KOPT-K1 (cell line): ENCODE data around the gene PLXND1.

Experiments used
- H3K27ac ChIP-seq: fragments of 200-600 bp; sonication (generic); 2 replicates; pipeline ENCODE4 v1.5.1; 2016; ENCODE audit warnings: antibody characterized with exemption, mild to moderate bottlenecking, low read depth, low read length; ENCODE audit not compliant: poor library complexity, severe bottlenecking
- H3K36me3 ChIP-seq: fragments of 200-600 bp; sonication (generic); 2 replicates; pipeline ENCODE4 v1.5.1; 2017; ENCODE audit warnings: antibody characterized with exemption, mild to moderate bottlenecking, low read length, moderate library complexity; ENCODE audit not compliant: insufficient read depth
- H3K9me3 ChIP-seq: fragments of 200-600 bp; sonication (generic); 2 replicates; pipeline ENCODE4 v1.5.1; 2017; ENCODE audit warnings: antibody characterized with exemption, low read length, mild to moderate bottlenecking; ENCODE audit not compliant: insufficient read depth, poor library complexity, severe bottlenecking

PLXND1 gene

GRCh38 chr3:129621626-129622225 lies 15.2 kb upstream of the PLXND1 start:
- no peaks in the 10 kb centered on the region for H3K36me3 ChIP-seq
- H3K9me3 ChIP-seq, result no peaks in the 10 kb centered on the region
- H3K27ac ChIP-seq, result no peak overlapping the region

GRCh38 chr3:129620828-129621559 lies 14.5 kb upstream of the PLXND1 start:
- Histone ChIP-seq H3K36me3 (no peaks in the 10 kb centered on the region), H3K27ac (no peak overlapping the region), H3K9me3 (no peaks in the 10 kb centered on the region)

DNA sequence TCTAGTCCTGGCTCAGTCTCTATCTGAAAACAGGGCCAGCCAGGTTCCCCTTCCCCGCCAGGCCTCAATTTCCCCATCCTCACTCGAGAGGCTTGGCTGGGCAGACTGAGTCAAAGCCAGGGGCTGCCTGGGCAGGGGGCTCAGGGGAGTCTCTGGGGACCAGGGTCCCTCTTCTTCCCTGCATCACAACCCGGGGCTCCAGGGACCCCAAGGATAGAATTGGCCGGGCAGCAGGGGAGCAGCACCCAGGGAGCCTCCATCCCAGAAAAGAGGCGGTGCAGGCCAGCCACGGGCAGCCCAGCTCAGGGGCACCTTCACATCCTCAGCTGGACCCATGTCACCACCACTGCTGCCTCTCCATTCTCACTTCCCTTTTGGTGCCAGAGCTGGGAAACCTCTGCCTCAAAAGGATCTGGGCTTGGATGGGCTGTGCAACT lies 13.3 kb upstream of the PLXND1 start:
- H3K9me3 ChIP-seq, result no peaks in the 10 kb centered on the region
- no peaks in the 10 kb centered on the region for H3K36me3 ChIP-seq
- H3K27ac ChIP-seq, result no peak overlapping the region

- Histone ChIP-seq H3K9me3 (no peaks in the 10 kb centered on the region), H3K36me3 (no peaks in the 10 kb centered on the region), H3K27ac (no peak overlapping the region)
Measured at GRCh38 chr3:129618901-129619671, 12.6 kb upstream of the PLXND1 start.

DNA sequence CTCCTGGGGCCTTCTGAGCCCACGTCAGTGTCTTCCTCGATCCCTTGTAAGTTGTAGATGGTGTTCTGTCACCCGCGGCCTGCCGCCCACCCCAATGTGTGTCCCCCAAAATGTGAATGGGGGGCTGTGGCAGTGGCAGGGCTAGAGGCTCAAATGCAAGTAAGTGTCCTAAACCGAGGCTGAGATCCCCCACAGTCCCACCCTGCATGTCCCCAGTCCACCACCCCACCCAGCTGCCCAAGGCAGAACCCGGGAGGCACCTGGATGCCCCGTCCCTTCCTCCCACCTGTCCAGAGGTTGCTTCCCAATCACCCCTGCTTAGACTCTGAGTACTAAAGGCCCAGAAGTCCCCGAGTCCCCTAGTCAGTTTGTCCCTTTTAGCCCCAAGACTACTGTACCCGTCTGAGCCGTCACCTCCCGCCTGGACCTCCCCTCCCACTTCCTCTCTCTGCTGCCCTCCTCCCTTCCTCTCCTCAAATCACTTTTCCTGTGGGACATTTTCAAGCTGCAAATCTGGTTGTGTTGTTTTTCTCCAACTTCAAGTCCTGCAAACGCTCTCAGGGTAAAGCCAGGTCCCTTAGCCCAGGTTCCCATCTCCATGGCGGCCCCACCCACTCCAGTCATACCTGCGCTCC lies 11.8 kb upstream of the PLXND1 start:
- H3K9me3 ChIP-seq, result no peaks in the 10 kb centered on the region

DNA sequence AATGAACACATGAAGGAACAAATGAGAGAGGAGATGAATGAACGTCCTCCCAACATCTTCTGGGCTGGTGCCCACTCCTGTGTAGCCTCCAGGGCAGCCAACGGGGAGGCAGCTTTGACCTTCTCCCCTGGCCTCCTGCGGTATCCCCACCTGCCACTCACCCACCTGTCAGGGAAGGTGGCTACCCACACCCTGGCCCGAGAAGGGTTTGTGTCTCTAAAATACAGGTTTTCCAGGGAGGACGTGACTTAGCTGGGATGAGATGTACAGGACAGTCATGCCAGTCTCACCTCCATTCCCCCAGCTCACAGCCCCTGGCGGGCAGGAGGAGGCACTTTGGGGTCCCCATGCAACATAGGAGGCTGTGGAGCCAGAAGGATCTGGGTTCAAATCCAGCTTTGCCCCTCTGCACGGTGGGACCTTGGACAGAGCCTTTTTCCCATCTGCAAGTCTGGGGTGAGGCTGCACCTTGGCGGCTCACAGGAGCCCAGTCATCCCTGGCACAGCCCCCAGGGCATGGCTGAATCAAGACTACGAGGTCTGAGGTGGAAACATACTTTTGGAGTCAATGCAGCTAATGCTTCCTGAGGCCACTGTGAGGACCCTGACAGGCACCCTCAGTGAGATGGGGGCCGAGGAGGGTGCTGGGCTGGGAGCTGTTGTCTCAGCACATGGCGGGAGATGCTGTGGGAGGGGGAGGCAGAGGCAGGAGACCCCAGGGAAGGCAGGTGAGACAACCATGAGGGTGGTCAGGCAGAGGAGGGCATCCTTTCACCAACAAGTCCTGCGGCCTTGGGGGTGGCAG lies 11.1 kb upstream of the PLXND1 start:
- no peaks in the 10 kb centered on the region for H3K9me3 ChIP-seq
- no peaks in the 10 kb centered on the region for H3K36me3 ChIP-seq
- H3K27ac ChIP-seq, result no peak overlapping the region

More for the DNA sequence above, 11.8 kb upstream of the PLXND1 start:
- Histone ChIP-seq H3K27ac (no peak overlapping the region), H3K36me3 (no peaks in the 10 kb centered on the region)

DNA sequence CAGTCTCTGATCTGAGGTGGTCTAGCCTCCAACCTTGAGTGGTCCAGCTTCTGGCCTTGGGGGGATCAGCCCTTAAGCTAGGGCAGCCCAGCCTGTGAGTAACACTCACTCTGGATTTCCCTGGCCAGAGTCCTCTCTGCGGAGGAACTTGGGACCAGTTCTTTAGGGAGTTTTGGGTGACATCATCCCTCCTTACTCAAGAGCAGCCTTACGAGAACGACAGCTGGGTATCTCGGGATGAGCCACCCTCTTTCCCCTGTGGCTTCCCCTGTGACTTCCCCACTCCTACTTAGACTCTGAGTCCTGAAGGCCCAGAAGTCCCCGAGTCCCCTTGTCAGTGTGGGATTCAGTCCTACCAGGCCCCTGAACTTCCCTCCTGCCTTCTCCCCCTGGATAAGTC lies 10.2 kb upstream of the PLXND1 start:
- no peaks in the 10 kb centered on the region for H3K36me3 ChIP-seq
- no peak overlapping the region for H3K27ac ChIP-seq
- no peaks in the 10 kb centered on the region for H3K9me3 ChIP-seq

- no peaks in the 10 kb centered on the region for H3K9me3 ChIP-seq
- no peak overlapping the region for H3K27ac ChIP-seq
- H3K36me3 ChIP-seq, result no peaks in the 10 kb centered on the region
Measured at GRCh38 chr3:129616291-129616690, 9.8 kb upstream of the PLXND1 start.

DNA sequence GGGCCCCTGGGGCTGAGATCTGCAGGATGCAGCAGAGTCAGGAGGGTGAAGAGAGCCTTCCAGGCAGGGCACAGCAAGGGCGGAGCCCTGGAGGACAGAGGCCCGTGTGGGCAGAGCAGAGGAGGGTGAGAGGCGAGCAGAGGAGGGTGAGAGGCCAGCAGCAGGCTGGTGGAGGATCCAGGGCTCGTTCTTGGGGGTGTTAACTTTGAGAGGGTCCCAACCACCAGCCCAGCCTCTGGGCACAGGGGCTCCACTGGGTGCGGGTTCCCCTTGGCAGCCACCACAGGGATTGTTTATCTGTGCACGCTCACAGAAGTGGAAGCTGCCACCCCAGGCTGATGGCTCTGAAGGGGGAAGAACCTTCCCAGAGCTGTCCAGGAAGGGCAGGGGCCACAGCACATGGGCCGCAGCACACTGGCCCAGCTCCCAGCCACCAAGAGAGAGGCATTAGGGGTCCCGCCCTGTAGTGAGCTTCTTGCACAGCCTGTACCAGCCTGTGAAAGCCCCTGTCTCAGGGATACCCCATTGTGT lies 9.3 kb upstream of the PLXND1 start:
- Histone ChIP-seq H3K36me3 (no peaks in the 10 kb centered on the region), H3K9me3 (no peaks in the 10 kb centered on the region), H3K27ac (no peak overlapping the region)

DNA sequence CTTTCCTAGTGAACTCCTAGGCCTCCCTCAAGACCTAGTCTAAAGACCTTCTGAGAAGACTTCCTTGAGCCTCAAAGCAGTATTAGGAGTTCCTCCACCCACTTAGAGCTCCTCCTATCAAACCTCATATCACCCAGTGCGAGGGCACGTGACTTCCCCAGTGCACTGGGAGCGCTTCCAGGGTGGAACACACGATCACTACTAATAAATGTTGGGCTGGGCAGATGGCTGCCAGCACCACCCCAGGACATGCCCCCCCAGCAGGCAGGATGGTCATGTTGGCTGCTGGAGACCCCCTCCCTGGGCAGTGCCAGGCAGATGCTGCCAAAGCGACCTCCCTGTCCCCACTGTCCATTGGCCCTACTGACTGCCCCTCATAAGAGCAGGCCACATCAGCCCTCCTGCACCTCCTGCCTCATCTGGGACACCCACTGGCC lies 8.5 kb upstream of the PLXND1 start:
- Histone ChIP-seq H3K9me3 (no peaks in the 10 kb centered on the region), H3K27ac (no peak overlapping the region), H3K36me3 (no peaks in the 10 kb centered on the region)

GRCh38 chr3:129614435-129614834 lies 8.0 kb upstream of the PLXND1 start:
- H3K27ac ChIP-seq, result no peak overlapping the region
- H3K9me3 ChIP-seq, result no peaks in the 10 kb centered on the region
- no peaks in the 10 kb centered on the region for H3K36me3 ChIP-seq

GRCh38 chr3:129613367-129613740 lies 6.9 kb upstream of the PLXND1 start:
- Histone ChIP-seq H3K9me3 (no peaks in the 10 kb centered on the region), H3K36me3 (no peaks in the 10 kb centered on the region), H3K27ac (no peak overlapping the region)

- H3K27ac ChIP-seq, result no peak overlapping the region
- no peaks in the 10 kb centered on the region for H3K9me3 ChIP-seq
- no peaks in the 10 kb centered on the region for H3K36me3 ChIP-seq
Measured at GRCh38 chr3:129612534-129613366, 6.3 kb upstream of the PLXND1 start.
